Right lung (tissue), 5 donors: ENCODE data around the gene RIOK1. TPM values are rescaled to one million over a fixed set of nuclear protein-coding genes. Genes with fewer than 3 reads are reported as not detected.

Source experiments
- DNase-seq, 2 donors: peaks; one replicate each; pipeline ENCODE4 v3.0.0-alpha.2; 2013
- polyA plus RNA-seq, 5 donors: library from polyadenylated mRNA; unstranded; fragments of 120-200 nt; gene quantifications; one replicate each; pipeline versions ENCODE4 v1.2.1 to v1.2.3, GENCODE V29; 2013; ENCODE audit warnings: inconsistent platforms in 1 of 5, low replicate concordance in 1 of 5; ENCODE audit not compliant: insufficient read length in 5 of 5, insufficient read depth in 1 of 5

Gene RIOK1
- polyA plus RNA-seq, 5 donors = 30.1 to 37.1 (median 32.6) TPM

- no peak for DNase-seq
These were observed 14.9 kb downstream of the RIOK1 start for GRCh38 chr6:7404546-7404945.

- DNase-seq = no peak
These were observed 17.1 kb downstream of the RIOK1 start for GRCh38 chr6:7406743-7407142.

DNA sequence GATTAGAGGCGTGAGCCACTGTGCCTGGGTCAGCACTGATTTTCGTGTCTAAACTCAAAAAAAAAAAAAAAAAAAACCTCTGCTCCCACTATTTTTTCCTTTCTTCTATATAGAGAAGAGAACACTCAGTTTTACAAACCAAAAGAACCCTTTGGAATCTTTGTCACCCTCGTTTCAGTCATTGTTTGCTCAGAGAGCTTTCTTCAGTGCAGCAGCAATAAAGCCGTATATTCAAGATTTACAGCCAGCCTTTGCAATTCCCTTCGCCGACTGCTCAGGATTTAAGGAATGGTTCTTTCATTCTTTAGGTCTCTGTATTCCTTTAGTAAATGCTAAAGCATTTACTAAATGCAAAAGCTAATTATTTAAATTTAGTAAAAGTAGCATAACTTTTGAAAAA, 20.1 kb downstream of the RIOK1 start:
- DNase-seq = no peak

- no peak for DNase-seq
These were observed 21.2 kb downstream of the RIOK1 start for GRCh38 chr6:7410851-7411250.

GRCh38 chr6:7411328-7411727, 21.7 kb downstream of the RIOK1 start:
- no peak for DNase-seq

- DNase-seq = no peak
These were observed 23.7 kb downstream of the RIOK1 start for GRCh38 chr6:7413151-7413823.

- no peak for DNase-seq
These were observed 25.2 kb downstream of the RIOK1 start for GRCh38 chr6:7414811-7415210.

- DNase-seq = no peak
These were observed 28.1 kb downstream of the RIOK1 start for GRCh38 chr6:7417684-7418083.

GRCh38 chr6:7418238-7418905, 28.8 kb downstream of the RIOK1 start:
- DNase-seq = no peak

- peak in 1 of 2 donors; percentile 28 for DNase-seq
These were observed 29.5 kb downstream of the RIOK1 start for GRCh38 chr6:7419065-7419464.

- no peak for DNase-seq
These were observed 31.5 kb downstream of the RIOK1 start for GRCh38 chr6:7421066-7421465.

DNA sequence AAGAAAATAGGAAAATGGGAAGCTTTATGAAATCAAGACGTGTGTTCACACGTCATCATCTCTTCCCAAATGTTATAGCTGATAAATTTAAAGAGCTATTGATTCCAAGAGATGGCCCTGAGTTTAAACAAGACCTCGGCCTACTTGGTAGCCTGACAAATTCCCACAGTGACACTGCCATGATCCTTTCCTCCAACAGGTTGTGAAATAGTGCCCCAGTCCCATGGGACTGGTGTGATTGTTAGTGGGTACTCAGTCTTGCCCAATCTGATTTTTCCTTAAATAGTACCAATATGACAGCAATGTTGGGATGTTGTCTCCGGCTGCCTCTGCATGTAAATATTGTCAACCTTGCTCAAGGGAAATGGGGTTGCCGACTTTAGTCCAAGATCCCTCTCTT, 34.5 kb downstream of the RIOK1 start:
- DNase-seq = no peak

DNA sequence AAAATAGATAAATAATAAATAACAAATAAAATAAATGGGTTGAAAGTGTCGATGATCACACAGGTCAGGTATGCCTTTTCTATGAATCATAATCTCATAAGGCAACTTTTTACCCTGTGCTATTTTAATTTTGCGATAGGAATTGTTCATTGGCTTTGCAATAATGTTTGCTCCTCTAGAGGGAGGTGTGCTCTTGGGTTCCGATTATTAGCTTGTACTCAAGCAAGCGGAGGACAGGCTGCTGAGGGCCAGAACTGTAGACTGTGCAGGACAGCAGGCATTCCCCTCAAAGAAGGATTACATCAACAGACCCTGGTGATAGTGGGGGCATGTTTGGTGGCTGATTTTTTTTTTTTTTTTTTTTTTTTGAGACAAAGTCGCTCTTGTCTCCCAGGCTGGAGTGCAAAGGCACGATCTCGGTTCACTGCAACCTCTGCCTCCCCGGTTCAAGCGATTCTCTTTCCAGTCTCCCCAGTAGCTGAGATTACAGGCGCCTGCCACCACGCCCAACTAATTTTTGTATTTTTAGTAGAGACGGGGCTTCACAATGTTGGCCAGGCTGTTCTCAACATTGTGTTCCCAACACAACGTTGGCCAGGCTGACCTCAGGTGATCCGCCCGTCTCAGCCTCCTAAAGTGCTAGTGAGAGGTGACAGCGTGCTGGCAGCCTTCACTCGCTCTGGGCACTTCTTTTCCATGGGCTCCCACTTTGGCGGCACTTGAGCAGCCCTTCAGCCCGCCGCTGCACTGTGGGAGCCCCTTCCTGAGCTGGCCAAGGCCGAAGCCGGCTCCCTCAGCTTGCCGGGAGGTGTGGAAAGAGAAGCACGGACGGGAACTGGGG, 35.6 kb downstream of the RIOK1 start:
- DNase-seq = no peak

DNA sequence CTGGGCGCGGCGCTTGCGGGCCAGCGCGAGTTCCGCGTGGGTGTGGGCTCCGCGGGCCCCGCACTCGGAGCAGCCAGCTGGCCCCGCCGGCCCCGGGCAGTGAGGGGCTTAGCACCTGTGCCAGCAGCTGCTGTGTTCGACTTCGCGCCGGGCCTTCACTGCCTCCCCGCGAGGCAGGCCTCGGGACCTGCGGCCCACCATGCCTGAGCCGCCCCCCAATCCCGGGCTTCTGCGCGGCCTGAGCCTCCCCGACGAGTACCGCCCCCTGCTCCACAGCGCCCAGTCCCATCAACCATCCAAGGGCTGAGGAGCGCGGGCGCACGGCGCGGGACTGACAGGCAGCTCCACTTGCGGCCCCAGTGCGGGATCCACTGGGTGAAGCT, 36.2 kb downstream of the RIOK1 start:
- no peak for DNase-seq

- DNase-seq = no peak
These were observed 37.0 kb downstream of the RIOK1 start for GRCh38 chr6:7426447-7427169.

DNA sequence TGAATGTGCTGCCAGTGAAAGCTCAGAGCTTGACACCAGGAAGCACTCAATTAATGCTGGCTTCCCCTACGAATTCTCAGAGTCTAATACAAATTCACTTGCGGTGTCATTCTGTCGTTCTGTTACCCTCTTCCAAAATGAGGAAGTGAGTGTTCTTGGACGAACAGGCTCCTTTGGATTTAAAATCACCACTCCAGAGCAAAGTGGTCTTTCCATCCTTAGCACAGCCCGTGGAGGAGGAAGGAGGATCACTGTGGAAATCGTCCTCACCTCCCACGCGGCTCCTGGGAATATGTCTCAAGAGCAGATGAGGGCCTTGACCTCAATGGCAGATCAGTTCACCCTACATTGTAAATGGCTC, 41.7 kb downstream of the RIOK1 start:
- DNase-seq = no peak

GRCh38 chr6:7431674-7432390, 42.2 kb downstream of the RIOK1 start:
- DNase-seq = peak in 1 of 2 donors; percentile 18

DNA sequence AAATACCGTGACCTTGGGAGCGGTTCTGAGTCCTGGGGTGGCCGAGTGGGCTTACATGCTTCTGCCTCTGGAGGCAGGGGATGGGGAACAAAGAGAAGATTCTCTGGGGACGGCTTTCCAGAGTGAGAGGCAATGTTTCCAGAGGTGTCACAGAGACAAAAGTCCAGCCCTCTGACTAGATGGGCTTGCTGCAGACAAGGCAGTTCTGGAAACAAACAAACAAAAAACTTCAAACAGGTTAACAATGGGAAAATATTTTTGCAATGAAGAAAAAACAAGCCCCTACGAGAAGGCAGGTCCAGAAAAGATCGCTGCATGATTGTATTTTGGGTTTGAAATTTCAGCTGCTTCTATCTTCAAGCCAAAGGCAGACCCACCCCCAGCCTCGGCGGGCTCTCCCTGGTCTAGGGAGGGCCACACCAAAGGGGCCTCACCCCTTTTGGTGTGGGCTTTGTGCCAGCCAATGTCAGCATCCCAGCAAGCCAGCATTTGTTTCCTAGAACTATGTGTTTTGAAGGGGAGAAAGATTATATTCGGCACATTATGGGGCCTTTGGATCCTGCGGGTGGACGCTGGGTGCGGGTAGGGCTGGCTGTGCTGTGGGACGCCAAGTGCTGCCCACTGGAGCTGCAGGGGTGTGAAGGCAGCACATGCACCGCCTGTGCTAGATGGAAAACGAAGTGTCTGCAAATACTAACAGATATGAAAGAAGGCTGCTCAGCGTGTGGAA, 42.9 kb downstream of the RIOK1 start:
- no peak for DNase-seq

DNA sequence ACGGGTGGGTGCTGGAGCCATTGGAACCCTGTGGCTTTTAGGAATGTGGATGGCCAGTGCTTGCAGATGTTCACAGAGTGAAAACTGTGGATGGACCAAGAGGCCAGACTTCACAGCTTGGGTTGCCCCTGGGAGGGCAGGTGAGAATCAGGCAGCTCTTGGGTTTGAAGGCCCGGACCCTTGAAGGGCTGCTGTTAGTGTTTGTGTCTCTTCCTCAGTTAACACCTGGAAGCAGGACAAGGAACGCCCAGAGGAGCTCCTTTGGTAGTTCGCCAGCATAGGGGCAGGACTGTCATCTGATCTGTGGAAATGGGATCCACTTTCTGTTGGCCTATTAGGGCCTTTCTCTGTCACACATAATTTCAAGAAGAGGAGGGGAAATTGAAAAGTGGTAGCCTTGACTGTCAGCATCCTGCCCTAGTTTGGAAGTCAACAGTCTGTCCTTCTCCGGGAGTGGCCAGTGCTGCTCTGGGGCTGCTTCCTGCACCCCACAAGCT, 43.6 kb downstream of the RIOK1 start:
- DNase-seq = no peak

GRCh38 chr6:7434672-7435071, 45.1 kb downstream of the RIOK1 start:
- no peak for DNase-seq

GRCh38 chr6:7438011-7438410, 48.4 kb downstream of the RIOK1 start:
- no peak for DNase-seq
